ENCODE results near the gene POLR2F.

DNA sequence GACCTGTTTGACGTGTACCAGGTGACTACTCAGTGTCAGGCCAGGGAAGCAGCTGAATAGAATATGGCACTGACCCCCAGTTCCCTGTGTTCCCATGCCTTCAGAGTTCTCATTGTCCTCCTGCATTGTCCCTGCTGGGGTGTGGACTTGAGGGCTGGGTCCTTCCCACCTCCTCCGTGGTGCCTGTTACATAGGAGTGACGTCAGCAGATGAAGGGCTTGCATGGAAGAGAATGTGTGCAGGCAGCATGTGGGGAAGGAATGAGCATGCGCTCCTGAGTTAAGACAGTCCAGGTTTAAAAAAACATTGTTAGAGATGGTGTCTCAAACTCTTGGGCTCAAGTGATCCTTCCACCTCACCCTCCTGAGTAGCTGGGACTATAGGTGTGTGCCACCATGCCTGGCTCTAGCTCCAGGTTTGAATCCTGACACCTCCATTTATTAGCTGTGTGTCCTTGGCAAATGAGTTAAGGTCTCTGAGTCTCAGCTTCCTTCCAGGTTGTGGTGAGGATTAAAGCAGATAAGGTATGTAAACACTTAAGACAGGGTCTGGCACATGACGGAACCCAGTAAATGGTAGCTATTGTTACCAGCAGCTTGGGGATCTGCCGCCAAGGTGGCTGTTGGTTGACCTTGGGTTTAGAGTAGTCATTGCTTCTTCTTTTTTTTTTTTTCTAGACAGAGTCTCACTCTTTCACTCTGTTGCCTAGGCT lies 38.4 kb downstream of the POLR2F start:
- TF ChIP-seq CTCF (conservative IDR thresholded peaks at IDR 0.05; ENCODE audit: low read depth, low read length): no peak
- TF ChIP-seq EZH2 (IDR thresholded peaks at IDR 0.05; ENCODE audit: borderline replicate concordance, low read depth, low read length, poor library complexity, severe bottlenecking): no peak
